ENCODE measurements around the gene PCDH20. TPM values are rescaled to one million over a fixed set of nuclear protein-coding genes. Genes with fewer than 3 reads are reported as not detected.

Gene PCDH20
- under 0.01 and 0.19 TPM in 2 replicates for total RNA-seq

GRCh38 chr13:61415749-61416148, at the start of gene PCDH20:
PCDH20 (minus strand) TSS chr13:61415849; CDS start chr13:61415158, 691 bp downstream.

Measured in aortic smooth muscle cell (primary cell).